ENCODE results near the gene SUOX. TPM values are rescaled to one million over a fixed set of nuclear protein-coding genes. Genes with fewer than 3 reads are reported as not detected.

The SUOX gene
- total and polyA plus RNA-seq, 2 of the 4 experiments (the other 2 are of a cell fraction) = 17.8 to 19.4 TPM

GRCh38 chr12:56034586-56035332 lies 37.7 kb downstream of the SUOX start:
- H3K56ac ChIP-seq (ENCODE audit: extremely low read depth, insufficient read depth, low read length) = no peak overlapping the region
- no peaks in the 10 kb centered on the region for H3K9me3 ChIP-seq (ENCODE audit: control insufficient read depth, insufficient read depth, low read length)
- H3K4me2 ChIP-seq (ENCODE audit: low read depth, low read length) = no peak overlapping the region
- in situ Hi-C loops (cut with MboI; ENCODE audit: low sequenced_read_pairs) (loop anchor here (5.0 kb wide), 1 partner anchor 37 kb away; the partner anchor contains the start of gene SUOX), intact Hi-C loops (cut with micrococcal nuclease) (no loop called here), dilution Hi-C loops (cut with HindIII; ENCODE audit: low sequenced_read_pairs, unreplicated experiment) (no loop called here)
- no peak overlapping the region for H2BK120ac ChIP-seq (ENCODE audit: low read depth, low read length)
- no peak overlapping the region for H3K9ac ChIP-seq (ENCODE audit: low read depth, low read length)
- no peaks in the 10 kb centered on the region for H3K79me1 ChIP-seq (ENCODE audit: low read depth in 1 of 2, low read length in 2 of 2)
- no peaks in the 10 kb centered on the region for H3K4me1 ChIP-seq (ENCODE audit: control insufficient read depth, insufficient read depth, low read length)
- H3K9me1 ChIP-seq (ENCODE audit: insufficient read depth, low read length) = no peaks in the 10 kb centered on the region
- no peak overlapping the region for H2BK20ac ChIP-seq (ENCODE audit: low read depth, low read length)
- CTCF ChIA-PET = no interaction called here
- H3K27me3 ChIP-seq (ENCODE audit: control insufficient read depth, insufficient read depth, low read length) = no peaks in the 10 kb centered on the region
- H2AFZ ChIP-seq (replicated peaks; ENCODE audit: low read length, poor library complexity) = no peak overlapping the region
- no peak overlapping the region for H3K4ac ChIP-seq (ENCODE audit: low read depth, low read length)
- no TSS peak for BruUV-seq (replicated peaks)
- H3K4me3 ChIP-seq (ENCODE audit: insufficient read depth, low read depth, low read length) = no peak overlapping the region
- H2BK15ac ChIP-seq (ENCODE audit: low read depth, low read length) = no peak overlapping the region
- DNase-seq = no peak
- POLR2A ChIA-PET (ENCODE audit: unreplicated experiment) = no interaction called here
- TF ChIP-seq RAD21 (IDR thresholded peaks at IDR 0.05; ENCODE audit: low read length) (no peak), POLR2A (IDR thresholded peaks at IDR 0.05; ENCODE audit: low read depth, low read length) (no peak), MAZ (IDR thresholded peaks at IDR 0.05; ENCODE audit: borderline replicate concordance, low read depth, low read length) (no peak), CTCF (conservative IDR thresholded peaks at IDR 0.05; ENCODE audit: low read depth, low read length) (no peak)
- no peak overlapping the region for H4K91ac ChIP-seq (ENCODE audit: insufficient read depth, low read depth, low read length)
- H3K36me3 ChIP-seq (ENCODE audit: control insufficient read depth, insufficient read depth, low read length) = peaks cover 32% of the 10 kb centered on the region
- no peak for ATAC-seq (ENCODE audit: low read depth)
- no peak overlapping the region for H4K5ac ChIP-seq (ENCODE audit: low read depth, low read length)
- H2BK5ac ChIP-seq (ENCODE audit: low read depth, low read length, poor library complexity, severe bottlenecking) = no peak overlapping the region
- H2AK9ac ChIP-seq (replicated peaks; ENCODE audit: low read depth, low read length, poor library complexity) = no peak overlapping the region
- no peak overlapping the region for H4K8ac ChIP-seq (ENCODE audit: low read depth in 2 of 2, low read length in 2 of 2)
- H4K20me1 ChIP-seq (ENCODE audit: insufficient read depth, low read length) = no peaks in the 10 kb centered on the region
- no peak overlapping the region for H3K14ac ChIP-seq (replicated peaks; ENCODE audit: low read depth, low read length)
- no peak overlapping the region for H3K23ac ChIP-seq (ENCODE audit: low read depth, low read length)
- H3K18ac ChIP-seq (ENCODE audit: low read depth, low read length) = no peak overlapping the region
- WGBS, 2 experiments (ENCODE audit: extremely low coverage in 2 of 2, insufficient read length in 1 of 2) = 100% methylated on average over 3 of the region's 21 CpGs; no CpG with 5 or more reads in 1 of the 2 experiments
- no peak overlapping the region for H3K27ac ChIP-seq (ENCODE audit: insufficient read depth, low read length)
- no peak overlapping the region for H2AK5ac ChIP-seq (ENCODE audit: low read depth, low read length)

Data from IMR-90 (cell line).